T-helper 2 cell treated with Interferon-gamma antibody and Interleukin-4, amounts not matched to agents 100 ng/mL and 5 ng/mL, for 36 hours (primary cell): ENCODE results near the gene PTPN23. TPM values are rescaled to one million over a fixed set of nuclear protein-coding genes. Genes with fewer than 3 reads are reported as not detected.

Experiments
- intact Hi-C: fragments of 100-400 bp; cut with micrococcal nuclease; formaldehyde crosslinking; loops from one replicate; pipeline ENCODE4 v1.15.1; 2023
- total RNA-seq: library from RNA; stranded (reverse); gene quantifications from 2 replicates; pipeline ENCODE4 v1.2.3, GENCODE V29; 2022

Gene PTPN23
- total RNA-seq, 1 donor from 2014 or later = 35.2 TPM

DNA sequence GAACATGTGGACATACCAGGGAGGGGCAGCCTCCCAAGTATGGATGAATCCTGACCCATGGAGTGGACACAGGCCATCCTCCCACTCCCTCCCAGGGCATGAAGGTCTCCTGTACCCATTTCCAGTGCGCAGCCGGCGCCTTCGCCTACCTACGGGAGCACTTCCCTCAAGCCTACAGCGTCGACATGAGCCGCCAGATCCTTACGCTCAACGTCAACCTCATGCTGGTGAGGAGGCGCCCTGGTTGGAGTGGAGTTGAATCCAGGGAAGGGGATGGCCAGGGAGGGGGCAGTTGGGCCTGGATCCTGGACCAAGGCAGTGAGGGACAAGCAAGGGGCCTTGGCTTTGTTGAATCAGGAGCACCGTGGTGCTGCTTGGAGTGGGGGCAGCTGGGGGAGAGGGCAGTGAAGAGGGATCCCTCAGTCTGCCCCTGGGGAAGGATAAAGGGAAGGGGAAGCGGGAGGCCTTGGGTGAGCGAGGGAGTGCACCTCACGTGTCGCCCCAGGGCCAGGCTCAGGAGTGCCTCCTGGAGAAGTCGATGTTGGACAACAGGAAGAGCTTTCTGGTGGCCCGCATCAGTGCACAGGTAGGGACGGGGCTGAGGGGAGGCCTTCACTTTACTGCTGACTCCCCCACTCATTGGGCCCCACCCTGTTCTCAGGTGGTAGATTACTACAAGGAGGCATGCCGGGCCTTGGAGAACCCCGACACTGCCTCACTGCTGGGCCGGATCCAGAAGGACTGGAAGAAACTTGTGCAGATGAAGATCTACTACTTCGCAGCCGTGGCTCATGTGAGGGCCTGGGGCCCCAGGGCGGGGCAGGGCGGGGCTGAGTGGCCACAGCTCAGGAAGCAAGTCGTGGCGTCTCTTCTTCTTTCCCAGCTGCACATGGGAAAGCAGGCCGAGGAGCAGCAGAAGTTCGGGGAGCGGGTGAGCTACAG lies 25.3 kb downstream of the PTPN23 start:
- intact Hi-C loops = no loop called here

DNA sequence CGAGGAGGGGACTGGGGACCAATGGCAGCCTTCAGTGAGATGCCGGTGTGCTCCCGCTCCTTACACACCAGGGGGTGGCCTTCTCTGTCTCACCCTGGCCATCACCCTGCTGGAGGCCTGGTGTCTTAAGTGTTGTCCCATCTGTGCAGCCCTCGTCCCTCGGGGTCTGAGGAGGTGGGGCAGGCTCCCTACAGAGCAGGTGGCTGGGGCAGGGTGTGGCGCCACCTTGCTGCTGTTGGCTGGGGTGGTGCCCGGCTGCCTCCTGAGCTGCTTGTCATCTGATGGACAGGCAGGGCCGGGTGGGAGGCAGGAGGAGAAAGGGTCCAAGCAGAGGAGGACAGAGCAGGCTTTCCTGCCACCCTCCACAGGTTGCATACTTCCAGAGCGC lies 25.9 kb downstream of the PTPN23 start:
- intact Hi-C loops = no loop called here

DNA sequence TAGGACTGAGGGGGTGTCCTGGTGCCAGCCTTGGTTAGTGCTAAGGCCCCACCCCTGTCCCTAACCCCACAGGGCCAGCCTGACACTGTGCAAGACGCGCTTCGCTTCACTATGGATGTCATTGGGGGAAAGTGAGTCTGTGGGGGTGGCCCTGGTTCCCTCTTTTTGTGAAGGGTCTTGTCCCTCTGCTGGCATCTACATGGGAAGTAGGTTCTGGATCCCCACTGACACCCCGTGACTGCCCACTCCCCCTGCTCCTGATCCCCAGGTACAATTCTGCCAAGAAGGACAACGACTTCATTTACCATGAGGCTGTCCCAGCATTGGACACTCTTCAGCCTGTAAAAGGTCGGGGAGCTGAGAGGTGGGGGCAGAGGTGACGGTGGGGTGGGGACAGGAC lies 26.4 kb downstream of the PTPN23 start:
- intact Hi-C loops = no loop called here

DNA sequence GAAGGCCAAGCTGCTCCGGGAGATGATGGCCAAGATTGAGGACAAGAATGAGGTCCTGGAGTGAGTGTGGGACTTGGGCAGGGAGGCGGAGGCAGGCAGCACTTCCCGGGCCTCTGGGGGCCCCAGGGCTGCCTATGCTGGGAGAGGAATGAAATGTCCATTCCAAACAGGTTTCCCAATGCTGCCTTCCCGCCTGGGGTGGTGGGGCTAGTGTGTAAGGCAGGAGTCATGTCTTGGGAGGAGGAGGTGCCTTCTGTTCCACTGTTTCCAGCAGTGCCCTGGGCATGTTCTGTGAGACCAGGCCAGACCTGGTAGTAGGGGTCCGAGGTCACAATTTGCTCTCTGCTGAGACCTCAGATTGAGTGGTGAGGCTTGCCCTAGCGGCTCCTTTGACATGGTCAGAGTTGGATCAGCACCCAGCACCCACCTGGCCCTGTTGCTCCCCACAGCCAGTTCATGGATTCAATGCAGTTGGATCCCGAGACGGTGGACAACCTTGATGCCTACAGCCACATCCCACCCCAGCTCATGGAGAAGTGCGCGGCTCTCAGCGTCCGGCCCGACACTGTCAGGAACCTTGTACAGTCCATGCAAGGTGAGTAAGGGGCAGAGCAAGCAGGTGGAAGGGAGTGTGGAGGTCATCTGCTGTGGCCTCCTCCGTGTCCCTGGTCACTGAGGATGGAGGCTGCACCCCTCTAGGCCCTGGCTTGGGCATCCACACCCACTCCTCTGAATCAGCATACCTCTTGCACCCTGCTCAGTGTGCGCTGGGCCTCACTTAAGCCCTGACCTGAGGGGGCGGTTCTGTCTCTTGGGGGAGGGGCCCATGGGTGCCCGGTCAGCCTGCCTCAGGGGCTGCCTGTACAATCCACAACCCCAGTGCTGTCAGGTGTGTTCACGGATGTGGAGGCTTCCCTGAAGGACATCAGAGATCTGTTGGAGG lies 27.3 kb downstream of the PTPN23 start:
- intact Hi-C loops = no loop called here

DNA sequence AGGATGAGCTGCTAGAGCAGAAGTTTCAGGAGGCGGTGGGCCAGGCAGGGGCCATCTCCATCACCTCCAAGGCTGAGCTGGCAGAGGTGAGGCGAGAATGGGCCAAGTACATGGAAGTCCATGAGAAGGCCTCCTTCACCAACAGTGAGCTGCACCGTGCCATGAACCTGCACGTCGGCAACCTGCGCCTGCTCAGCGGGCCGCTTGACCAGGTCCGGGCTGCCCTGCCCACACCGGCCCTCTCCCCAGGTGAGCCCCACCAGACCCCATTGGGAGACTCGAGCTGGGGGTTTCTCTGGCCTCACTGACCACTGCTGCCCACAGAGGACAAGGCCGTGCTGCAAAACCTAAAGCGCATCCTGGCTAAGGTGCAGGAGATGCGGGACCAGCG lies 28.0 kb downstream of the PTPN23 start:
- intact Hi-C loops = no loop called here

DNA sequence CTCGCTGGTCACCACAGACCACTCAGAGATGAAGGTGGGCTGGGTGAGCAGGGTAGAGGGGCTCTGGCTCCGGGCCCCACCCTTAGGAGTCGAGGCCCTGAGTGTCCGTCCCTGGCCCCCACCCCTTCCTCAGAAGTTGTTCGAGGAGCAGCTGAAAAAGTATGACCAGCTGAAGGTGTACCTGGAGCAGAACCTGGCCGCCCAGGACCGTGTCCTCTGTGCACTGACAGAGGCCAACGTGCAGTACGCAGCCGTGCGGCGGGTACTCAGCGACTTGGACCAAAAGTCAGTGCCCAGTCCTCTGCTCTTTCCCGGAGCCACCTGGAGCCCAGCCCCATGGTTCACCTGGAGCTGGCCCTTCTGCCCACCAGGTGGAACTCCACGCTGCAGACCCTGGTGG lies 28.5 kb downstream of the PTPN23 start:
- intact Hi-C loops = no loop called here

DNA sequence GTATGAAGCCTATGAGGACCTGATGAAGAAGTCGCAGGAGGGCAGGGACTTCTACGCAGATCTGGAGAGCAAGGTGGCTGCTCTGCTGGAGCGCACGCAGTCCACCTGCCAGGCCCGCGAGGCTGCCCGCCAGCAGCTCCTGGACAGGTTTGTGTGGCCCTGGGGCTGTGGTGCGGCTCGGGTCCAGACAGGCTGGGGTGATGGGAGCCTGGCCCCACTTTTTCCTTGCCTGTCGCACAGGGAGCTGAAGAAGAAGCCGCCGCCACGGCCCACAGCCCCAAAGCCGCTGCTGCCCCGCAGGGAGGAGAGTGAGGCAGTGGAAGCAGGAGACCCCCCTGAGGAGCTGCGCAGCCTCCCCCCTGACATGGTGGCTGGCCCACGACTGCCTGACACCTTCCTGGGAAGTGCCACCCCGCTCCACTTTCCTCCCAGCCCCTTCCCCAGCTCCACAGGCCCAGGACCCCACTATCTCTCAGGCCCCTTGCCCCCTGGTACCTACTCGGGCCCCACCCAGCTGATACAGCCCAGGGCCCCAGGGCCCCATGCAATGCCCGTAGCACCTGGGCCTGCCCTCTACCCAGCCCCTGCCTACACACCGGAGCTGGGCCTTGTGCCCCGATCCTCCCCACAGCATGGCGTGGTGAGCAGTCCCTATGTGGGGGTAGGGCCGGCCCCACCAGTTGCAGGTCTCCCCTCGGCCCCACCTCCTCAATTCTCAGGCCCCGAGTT lies 29.0 kb downstream of the PTPN23 start:
- intact Hi-C loops = no loop called here

DNA sequence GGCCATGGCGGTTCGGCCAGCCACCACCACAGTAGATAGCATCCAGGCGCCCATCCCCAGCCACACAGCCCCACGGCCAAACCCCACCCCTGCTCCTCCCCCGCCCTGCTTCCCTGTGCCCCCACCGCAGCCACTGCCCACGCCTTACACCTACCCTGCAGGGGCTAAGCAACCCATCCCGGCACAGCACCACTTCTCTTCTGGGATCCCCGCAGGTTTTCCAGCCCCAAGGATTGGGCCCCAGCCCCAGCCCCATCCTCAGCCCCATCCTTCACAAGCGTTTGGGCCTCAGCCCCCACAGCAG lies 29.5 kb downstream of the PTPN23 start:
- intact Hi-C loops = no loop called here

DNA sequence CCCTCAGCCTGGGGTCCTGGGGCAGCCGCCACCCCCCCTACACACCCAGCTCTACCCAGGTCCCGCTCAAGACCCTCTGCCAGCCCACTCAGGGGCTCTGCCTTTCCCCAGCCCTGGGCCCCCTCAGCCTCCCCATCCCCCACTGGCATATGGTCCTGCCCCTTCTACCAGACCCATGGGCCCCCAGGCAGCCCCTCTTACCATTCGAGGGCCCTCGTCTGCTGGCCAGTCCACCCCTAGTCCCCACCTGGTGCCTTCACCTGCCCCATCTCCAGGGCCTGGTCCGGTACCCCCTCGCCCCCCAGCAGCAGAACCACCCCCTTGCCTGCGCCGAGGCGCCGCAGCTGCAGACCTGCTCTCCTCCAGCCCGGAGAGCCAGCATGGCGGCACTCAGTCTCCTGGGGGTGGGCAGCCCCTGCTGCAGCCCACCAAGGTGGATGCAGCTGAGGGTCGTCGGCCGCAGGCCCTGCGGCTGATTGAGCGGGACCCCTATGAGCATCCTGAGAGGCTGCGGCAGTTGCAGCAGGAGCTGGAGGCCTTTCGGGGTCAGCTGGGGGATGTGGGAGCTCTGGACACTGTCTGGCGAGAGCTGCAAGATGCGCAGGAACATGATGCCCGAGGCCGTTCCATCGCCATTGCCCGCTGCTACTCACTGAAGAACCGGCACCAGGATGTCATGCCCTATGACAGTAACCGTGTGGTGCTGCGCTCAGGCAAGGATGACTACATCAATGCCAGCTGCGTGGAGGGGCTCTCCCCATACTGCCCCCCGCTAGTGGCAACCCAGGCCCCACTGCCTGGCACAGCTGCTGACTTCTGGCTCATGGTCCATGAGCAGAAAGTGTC lies 30.2 kb downstream of the PTPN23 start:
- intact Hi-C loops = no loop called here

DNA sequence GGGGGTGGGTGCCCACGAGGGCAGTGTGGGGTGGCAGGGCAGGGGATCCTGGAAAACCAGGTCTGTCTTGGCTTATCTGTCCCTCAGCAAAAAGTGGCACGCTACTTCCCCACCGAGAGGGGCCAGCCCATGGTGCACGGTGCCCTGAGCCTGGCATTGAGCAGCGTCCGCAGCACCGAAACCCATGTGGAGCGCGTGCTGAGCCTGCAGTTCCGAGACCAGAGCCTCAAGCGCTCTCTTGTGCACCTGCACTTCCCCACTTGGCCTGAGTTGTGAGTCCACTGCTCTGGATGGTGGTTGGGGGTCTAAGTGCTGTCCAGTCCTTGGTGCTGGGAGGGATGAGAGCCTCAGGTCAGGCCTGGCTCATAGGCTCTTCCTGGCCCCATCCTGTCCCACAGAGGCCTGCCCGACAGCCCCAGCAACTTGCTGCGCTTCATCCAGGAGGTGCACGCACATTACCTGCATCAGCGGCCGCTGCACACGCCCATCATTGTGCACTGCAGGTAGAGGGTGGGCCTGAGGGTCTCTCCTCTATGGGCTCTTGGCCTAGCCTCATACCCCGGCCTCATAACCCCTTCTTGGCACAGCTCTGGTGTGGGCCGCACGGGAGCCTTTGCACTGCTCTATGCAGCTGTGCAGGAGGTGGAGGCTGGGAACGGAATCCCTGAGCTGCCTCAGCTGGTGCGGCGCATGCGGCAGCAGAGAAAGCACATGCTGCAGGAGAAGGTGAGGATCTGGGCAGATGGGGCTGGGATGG lies 31.1 kb downstream of the PTPN23 start:
- intact Hi-C loops = no loop called here

DNA sequence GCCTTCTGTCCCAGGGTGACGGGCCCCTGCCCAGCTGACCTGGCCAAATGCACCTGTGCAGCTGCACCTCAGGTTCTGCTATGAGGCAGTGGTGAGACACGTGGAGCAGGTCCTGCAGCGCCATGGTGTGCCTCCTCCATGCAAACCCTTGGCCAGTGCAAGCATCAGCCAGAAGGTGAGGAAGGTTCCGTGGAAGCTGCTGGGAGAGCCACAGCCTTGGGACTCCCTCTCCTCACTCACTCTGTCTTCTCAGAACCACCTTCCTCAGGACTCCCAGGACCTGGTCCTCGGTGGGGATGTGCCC lies 31.6 kb downstream of the PTPN23 start:
- intact Hi-C loops = no loop called here

DNA sequence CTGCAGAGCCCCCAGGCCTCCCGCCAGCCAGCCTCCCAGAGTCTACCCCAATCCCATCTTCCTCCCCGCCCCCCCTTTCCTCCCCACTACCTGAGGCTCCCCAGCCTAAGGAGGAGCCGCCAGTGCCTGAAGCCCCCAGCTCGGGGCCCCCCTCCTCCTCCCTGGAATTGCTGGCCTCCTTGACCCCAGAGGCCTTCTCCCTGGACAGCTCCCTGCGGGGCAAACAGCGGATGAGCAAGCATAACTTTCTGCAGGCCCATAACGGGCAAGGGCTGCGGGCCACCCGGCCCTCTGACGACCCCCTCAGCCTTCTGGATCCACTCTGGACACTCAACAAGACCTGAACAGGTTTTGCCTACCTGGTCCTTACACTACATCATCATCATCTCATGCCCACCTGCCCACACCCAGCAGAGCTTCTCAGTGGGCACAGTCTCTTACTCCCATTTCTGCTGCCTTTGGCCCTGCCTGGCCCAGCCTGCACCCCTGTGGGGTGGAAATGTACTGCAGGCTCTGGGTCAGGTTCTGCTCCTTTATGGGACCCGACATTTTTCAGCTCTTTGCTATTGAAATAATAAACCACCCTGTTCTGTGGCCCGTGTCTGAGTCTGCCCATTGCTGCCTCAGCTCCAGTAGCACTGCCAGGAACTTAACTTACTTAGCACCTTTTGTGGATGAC lies 32.2 kb downstream of the PTPN23 start:
- intact Hi-C loops = no loop called here

DNA sequence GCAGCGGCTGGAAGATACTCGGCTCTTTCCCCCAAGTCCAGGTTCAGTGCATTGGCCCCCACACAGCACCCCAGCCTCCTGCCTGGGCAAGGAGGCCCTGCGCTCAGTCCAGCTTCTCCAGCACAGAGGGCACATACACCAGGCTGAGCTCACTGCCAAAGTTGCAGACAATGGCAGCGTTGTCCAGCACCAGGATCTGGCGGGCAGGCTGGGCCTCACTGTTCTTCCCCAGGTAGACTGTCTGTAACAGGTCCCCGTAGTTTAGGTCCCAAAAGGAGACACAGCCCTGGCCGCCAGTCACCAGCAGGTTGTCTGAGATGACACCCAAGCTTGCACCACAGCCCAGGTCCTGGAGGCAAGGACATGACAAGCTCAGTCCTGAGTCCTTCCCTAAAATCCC lies 32.9 kb downstream of the PTPN23 start:
- intact Hi-C loops = no loop called here

DNA sequence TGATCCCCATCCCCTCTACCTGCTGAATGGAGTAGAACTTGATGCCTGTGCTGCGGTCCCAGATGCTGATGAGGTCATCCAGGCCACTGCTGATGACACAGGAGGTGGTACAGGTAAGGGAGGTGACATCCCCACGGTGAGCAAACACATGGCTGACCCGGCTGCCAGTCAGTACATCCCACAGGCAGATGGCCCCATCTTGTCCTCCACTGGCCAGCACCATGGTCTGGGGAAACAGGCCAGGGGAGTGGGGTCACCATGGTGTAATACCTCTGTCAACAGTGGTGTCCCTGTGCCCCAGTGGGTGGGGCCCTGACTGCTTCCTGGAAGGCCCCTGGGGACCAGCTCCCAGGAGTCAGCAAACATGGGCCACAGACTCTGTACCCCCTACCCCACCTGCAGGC lies 33.3 kb downstream of the PTPN23 start:
- intact Hi-C loops = no loop called here

DNA sequence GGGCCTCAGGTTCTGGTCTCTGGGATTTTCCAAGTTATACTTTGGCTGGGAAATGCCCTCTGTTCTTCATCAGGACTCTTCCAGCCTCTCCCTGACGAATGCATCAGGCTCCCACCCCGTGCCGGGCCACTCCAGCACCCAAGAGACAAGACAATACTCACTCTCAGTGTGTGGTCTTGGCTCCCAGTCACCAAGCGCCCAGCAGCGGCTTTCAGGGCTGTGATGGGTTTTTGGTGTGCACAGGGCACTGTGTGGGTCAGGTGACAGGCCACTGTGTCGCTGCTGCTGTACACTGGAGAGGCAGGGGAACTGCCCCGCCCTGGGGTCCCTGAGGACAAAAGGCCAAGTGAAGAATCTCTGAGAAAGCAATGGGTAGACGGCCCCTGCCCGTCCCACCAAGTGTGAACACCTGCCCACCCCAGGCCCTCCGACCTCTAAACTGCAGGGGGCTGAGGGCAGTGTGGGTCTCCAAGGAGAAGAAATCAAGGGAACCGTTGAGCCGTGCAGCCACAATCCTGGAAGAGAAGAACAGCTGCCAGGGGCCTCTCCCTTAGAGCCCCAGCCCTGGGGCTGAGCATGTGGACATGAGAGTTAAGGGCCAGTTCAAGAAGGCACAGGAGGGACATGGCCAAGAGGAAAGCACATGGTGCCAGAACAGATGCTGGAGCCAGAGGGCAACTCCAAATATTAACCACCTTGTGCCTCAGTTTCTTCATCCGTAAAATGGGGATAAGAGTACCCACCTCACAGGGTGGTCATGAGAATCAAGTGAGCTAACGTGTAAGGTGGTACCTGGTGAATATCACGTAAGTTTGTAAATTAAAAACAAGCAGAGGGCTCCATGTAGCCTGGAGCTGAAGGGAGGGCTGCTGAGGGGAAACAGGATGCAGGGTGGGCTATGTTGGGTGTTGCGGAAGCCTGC lies 34.1 kb downstream of the PTPN23 start:
- intact Hi-C loops = no loop called here

DNA sequence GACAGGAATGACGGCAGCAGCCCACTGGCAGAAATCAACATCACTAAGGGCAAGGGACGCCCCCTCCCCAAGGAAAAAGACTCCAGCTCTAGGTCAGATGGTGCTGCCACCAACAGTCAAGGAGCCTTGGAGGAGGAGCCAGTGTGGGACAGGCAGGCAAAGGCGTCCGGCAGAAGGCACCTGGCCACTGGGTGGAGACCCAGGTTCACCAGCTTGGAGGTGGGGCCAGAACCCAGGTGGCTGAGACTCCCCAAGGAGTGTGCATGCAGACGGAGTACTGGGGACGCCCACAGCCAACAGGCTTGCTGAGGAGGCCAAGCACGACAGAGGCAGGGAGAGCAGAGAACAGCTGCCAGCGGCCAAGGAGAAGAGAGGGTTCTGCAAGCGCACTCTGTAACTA lies 35.2 kb downstream of the PTPN23 start:
- intact Hi-C loops = no loop called here

DNA sequence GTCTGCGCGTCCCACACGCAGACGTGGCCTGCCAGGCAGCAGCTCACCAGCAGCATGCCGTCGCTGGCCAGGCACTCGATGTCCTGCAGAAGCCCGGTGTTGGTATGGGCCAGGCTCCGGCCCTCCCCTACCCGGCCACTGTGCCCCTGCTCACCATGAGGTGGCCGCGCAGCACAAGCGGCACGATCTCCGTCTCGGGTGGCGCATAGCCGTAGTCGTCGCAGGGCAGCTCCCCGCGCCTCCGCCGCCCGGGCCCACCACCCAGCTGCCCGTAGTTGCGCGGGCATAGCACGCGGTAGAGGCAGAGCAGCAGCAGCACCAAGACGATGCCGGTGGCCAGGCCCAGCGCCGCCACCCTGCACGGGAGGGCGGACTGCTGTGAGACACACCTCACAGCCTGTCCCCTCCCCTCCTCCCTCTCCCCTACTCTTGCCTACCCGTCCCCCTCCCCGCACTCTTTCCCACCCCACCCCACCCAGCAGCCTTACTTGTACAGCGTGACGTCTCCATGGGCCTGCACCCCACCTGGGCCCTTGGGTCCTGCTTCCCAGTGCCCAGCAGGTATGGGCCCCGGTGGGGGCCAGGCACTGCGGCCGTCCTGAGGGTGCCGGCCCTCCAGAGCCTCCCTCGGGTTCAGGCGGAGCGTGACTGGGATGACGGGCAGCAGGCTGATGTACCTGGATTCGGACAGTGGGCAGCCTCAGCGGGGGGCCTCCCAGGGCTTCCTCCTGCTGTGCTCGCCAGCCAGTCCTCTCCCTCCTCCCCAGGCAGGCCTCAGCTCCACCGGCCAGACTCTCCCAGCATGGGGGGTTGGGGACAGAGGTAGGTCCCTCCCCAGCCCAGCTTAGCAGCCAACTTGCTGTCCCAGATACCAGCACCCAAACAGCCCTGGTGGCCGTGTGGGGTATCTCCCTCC lies 37.6 kb downstream of the PTPN23 start:
- intact Hi-C loops = no loop called here
